ENCODE data around the gene CAMTA1.

CAMTA1 gene

DNA sequence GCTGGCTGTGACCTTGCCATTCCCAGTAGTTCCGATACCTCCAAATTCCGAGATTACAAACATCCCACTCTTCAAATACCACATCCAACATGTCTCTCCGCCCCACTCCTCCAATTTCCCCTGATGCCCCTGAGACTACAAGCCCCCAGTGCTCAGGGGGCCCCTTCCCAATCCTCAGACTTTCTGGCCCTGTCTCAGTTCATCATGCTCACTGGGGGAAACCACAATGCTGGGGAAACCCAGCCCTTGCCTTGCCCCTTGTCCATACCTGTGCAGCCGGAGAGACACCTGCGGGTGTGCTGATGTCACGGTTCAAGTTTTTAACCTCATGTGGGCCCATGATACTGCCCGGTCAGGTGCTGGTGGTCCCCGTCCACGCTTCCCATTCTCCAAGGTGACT is 226.6 kb downstream of the CAMTA1 start:
- Mint-ChIP-seq H3K27ac (no peak overlapping the region), H3K36me3 (no peaks in the 10 kb centered on the region), H3K9me3 (no peaks in the 10 kb centered on the region), H3K27me3 (peaks cover 1% of the 10 kb centered on the region), H3K4me1 (no peaks in the 10 kb centered on the region), H3K4me3 (no peak overlapping the region)

- Mint-ChIP-seq H3K27me3 (peaks cover 1% of the 10 kb centered on the region), H3K4me3 (no peak overlapping the region), H3K4me1 (no peaks in the 10 kb centered on the region), H3K36me3 (no peaks in the 10 kb centered on the region), H3K9me3 (no peaks in the 10 kb centered on the region), H3K27ac (no peak overlapping the region)
Measured at GRCh38 chr1:7012461-7012924, 227.2 kb downstream of the CAMTA1 start.

DNA sequence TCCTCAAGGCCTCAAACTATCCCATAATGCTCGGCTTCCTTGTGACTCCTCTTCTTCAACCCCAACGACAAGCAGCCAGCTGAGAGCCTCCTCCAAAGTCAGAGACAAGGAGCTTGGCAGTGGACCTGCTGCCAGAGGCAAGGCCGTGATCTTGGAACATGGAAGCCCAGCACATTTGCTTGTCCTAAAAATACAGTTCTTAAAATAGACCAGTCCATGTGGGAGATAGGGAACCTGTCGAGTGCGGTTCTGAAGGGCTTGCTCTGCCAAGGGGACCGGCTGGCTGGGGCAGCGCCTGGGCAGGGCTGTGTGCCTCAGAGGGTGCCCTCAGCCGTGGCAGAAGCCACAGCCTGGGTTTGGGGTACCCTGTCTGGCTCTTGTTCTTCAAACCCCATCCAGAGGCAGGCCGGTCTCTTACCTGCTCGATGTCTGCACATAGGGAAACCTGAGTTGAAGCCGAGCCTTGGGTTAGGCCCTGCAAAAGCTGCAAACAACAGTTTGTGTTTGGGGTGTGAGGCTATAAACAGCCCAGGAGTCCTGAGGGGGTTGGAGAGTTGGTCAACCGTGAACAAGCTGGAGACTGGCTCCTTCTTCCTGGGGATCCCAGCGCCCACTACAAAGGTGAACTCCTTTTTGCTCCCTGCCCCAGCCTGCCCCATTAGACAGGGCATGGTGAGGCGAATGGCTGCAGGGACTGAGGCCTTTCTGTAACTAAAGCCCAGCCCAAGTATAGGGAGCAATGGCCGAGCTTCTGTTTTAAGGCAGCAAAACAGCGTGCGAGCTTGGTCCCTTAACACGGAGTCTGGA is 228.8 kb downstream of the CAMTA1 start:
- H3K4me1 Mint-ChIP-seq, result no peaks in the 10 kb centered on the region
- no peaks in the 10 kb centered on the region for H3K9me3 Mint-ChIP-seq
- no peak overlapping the region for H3K4me3 Mint-ChIP-seq
- H3K27ac Mint-ChIP-seq, result no peak overlapping the region
- peaks cover 2% of the 10 kb centered on the region for H3K27me3 Mint-ChIP-seq
- no peaks in the 10 kb centered on the region for H3K36me3 Mint-ChIP-seq

GRCh38 chr1:7014640-7014930 is 229.3 kb downstream of the CAMTA1 start:
- H3K4me1 Mint-ChIP-seq, result no peaks in the 10 kb centered on the region
- H3K27ac Mint-ChIP-seq, result no peak overlapping the region
- H3K9me3 Mint-ChIP-seq, result no peaks in the 10 kb centered on the region
- H3K4me3 Mint-ChIP-seq, result no peak overlapping the region
- peaks cover 4% of the 10 kb centered on the region for H3K27me3 Mint-ChIP-seq
- no peaks in the 10 kb centered on the region for H3K36me3 Mint-ChIP-seq

GRCh38 chr1:7015022-7015421 is 229.8 kb downstream of the CAMTA1 start:
- H3K27me3 Mint-ChIP-seq, result peaks cover 4% of the 10 kb centered on the region
- no peak overlapping the region for H3K27ac Mint-ChIP-seq
- no peak overlapping the region for H3K4me3 Mint-ChIP-seq
- no peaks in the 10 kb centered on the region for H3K9me3 Mint-ChIP-seq
- no peaks in the 10 kb centered on the region for H3K4me1 Mint-ChIP-seq
- H3K36me3 Mint-ChIP-seq, result no peaks in the 10 kb centered on the region

- Mint-ChIP-seq H3K36me3 (no peaks in the 10 kb centered on the region), H3K27me3 (peaks cover 4% of the 10 kb centered on the region), H3K4me3 (no peak overlapping the region), H3K27ac (no peak overlapping the region), H3K4me1 (no peaks in the 10 kb centered on the region), H3K9me3 (no peaks in the 10 kb centered on the region)
Measured at GRCh38 chr1:7018351-7018750, 233.1 kb downstream of the CAMTA1 start.

GRCh38 chr1:7018826-7019225 is 233.6 kb downstream of the CAMTA1 start:
- Mint-ChIP-seq H3K9me3 (no peaks in the 10 kb centered on the region), H3K4me3 (no peak overlapping the region), H3K27me3 (peaks cover 4% of the 10 kb centered on the region), H3K36me3 (no peaks in the 10 kb centered on the region), H3K27ac (no peak overlapping the region), H3K4me1 (no peaks in the 10 kb centered on the region)

DNA sequence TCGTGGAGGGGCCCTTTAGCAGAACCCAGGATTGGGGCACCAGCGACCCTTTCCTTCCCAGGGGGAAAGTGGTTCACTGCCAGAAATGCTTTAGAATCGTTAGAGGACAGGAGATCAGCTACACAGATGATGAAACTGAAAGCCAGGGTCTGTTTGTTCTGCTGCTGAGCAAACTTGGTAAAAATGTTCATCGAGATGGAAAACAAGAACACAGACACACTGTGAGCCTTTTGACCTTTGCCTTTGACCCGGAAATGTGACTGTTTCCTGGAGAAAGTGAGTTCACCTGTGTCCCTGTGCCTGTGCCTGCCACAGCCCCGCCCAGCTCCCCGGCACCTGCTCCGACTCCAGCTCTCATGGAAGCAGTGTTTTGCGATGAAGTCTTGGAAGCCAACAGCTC is 234.3 kb downstream of the CAMTA1 start:
- Mint-ChIP-seq H3K9me3 (no peaks in the 10 kb centered on the region), H3K27ac (no peak overlapping the region), H3K27me3 (peaks cover 4% of the 10 kb centered on the region), H3K4me1 (no peaks in the 10 kb centered on the region), H3K4me3 (no peak overlapping the region), H3K36me3 (no peaks in the 10 kb centered on the region)

DNA sequence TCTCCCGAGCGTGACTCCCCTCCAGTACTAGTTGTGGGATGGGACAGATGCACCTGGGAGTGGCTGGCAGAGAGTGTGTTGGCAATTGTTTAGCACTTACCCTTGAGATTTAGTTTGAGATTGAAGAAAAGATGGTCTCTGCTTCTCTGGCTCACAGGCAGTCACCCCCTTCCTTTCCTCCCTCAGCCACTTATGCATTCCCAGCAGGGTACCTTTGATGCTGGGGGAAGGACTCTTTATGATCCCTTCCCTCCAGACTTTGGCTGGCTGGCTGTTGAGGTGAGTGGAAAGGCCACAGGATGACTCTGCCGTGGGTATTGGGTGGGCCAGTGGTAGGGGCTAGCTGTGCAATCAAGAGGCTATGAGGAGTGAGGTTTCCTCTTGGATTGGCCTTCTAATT is 236.8 kb downstream of the CAMTA1 start:
- H3K4me1 Mint-ChIP-seq, result no peaks in the 10 kb centered on the region
- no peaks in the 10 kb centered on the region for H3K36me3 Mint-ChIP-seq
- H3K27ac Mint-ChIP-seq, result no peak overlapping the region
- no peak overlapping the region for H3K4me3 Mint-ChIP-seq
- no peaks in the 10 kb centered on the region for H3K9me3 Mint-ChIP-seq
- H3K27me3 Mint-ChIP-seq, result peaks cover 2% of the 10 kb centered on the region

DNA sequence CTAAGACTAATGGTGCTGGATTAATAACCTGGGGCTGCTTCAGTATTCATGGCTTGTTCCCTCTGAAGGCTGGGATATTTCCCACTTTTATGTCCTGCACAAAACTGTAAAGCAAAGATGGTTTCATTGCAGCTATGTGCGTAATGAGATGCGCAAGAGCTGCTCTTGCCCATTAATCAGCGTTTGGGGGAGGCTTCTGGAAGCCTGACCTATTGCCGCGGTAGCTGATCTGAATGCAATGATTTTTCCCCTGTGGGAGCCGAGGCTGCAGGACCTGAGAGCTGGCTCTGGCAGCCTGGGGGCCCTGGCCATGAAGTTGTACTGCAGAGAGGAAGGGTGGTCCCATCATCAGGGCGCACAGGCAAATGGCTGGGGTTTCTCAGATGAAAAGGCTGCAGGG is 239.8 kb downstream of the CAMTA1 start:
- Mint-ChIP-seq H3K4me3 (no peak overlapping the region), H3K9me3 (no peaks in the 10 kb centered on the region), H3K27ac (no peak overlapping the region), H3K36me3 (no peaks in the 10 kb centered on the region), H3K27me3 (no peaks in the 10 kb centered on the region), H3K4me1 (no peaks in the 10 kb centered on the region)

DNA sequence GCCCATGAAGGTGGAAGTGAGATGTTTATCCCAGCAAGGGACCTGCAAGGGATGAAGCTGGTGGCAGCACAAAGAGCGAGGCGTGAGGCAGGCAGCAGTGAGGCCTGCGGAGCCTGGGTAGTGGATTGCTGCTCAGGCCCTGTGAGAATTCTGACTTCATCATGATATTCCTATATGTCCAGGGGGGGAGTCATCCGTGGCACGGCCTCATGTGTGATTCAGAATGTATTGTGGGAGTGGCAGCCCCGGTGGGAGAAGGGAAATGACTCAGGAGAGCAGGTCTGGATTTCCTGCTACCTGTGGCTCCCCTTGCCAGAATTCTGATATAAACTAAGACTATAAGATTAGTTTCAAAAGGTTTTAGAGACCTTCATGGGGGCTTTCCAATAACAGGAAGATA is 240.9 kb downstream of the CAMTA1 start:
- Mint-ChIP-seq H3K27ac (no peak overlapping the region), H3K9me3 (no peaks in the 10 kb centered on the region), H3K27me3 (no peaks in the 10 kb centered on the region), H3K4me3 (no peak overlapping the region), H3K4me1 (no peaks in the 10 kb centered on the region), H3K36me3 (no peaks in the 10 kb centered on the region)

GRCh38 chr1:7032992-7033391 is 247.7 kb downstream of the CAMTA1 start:
- peaks cover 1% of the 10 kb centered on the region for H3K27me3 Mint-ChIP-seq
- no peak overlapping the region for H3K27ac Mint-ChIP-seq
- no peak overlapping the region for H3K4me3 Mint-ChIP-seq
- peaks cover 2% of the 10 kb centered on the region for H3K36me3 Mint-ChIP-seq
- H3K9me3 Mint-ChIP-seq, result peaks cover 14% of the 10 kb centered on the region
- no peaks in the 10 kb centered on the region for H3K4me1 Mint-ChIP-seq

- Mint-ChIP-seq H3K36me3 (peaks cover 2% of the 10 kb centered on the region), H3K27ac (no peak overlapping the region), H3K27me3 (peaks cover 1% of the 10 kb centered on the region), H3K4me1 (no peaks in the 10 kb centered on the region), H3K9me3 (peaks cover 14% of the 10 kb centered on the region), H3K4me3 (no peak overlapping the region)
Measured at GRCh38 chr1:7036386-7036785, 251.1 kb downstream of the CAMTA1 start.

DNA sequence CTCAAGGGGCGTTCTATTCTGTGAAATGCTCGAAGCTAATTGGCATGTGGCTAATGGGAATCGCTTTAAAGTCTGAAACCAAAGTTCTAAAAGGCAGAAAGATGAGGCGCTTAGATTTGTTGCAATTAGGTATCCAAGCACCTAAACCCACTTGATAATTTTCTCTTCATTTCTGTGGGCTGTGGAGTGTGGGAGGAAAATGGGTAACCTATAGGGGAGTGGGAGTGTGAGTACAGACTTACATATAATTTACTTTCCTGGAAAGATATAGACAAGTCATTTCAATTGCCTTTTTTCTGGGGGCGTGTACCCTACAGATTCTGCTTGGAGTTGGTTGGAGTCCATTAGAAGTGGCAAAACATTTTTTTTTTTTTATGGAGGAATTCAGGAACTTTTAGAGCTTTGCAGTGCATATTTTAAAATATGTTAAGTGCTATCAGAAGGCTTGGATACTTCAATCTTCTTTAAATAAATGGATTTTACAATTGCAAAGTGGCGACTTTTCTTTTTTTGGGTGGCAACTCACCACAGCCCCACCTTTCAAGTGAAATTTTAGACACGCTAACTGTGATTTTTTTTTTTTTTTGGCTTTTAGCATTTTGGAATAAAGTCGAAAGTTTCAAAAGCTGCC is 254.5 kb downstream of the CAMTA1 start:
- Mint-ChIP-seq H3K27ac (no peak overlapping the region), H3K36me3 (no peaks in the 10 kb centered on the region), H3K4me3 (no peak overlapping the region), H3K27me3 (peaks cover 5% of the 10 kb centered on the region), H3K4me1 (no peaks in the 10 kb centered on the region), H3K9me3 (no peaks in the 10 kb centered on the region)

DNA sequence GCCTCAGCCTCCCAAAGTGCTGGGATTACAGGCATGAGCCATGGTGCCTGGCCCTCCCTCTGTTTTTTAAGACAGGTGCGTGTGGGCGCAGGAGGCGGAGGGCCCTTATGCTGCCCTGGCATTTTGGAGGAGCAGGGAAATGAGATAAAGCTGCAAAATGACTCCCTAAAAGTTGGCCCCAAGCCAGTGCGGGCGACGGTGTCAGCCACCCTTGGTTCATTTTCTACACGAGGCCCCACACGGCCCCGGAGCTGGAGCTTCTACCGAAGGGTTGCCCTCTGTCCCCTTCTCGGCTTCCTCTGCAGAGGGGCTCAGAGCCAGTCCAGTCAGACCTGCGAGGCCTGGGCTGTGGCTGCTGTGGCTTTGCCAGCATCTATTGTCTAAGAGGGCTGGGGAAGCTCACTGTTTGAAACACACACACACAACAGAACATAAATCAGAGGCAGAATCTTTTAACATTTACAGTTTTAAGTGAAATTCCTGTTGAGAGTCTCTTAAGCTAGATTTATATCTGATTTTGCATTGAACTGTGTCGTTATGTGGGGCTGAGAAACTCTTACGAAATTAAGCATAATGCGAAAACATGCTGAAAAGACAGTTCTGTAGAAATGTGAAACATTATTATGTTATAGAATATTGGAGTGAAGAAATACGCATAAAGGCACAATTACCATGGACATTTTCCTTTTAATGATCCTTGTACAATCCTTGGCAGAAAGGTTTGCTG is 255.9 kb downstream of the CAMTA1 start:
- Mint-ChIP-seq H3K27me3 (peaks cover 6% of the 10 kb centered on the region), H3K27ac (no peak overlapping the region), H3K4me3 (no peak overlapping the region), H3K4me1 (no peaks in the 10 kb centered on the region), H3K36me3 (no peaks in the 10 kb centered on the region), H3K9me3 (no peaks in the 10 kb centered on the region)
